ENCODE measurements around the gene MAP6D1.
"Not testable (repeated sequence)": the region's sequence is repeated elsewhere in the genome, so short reads cannot be mapped to it uniquely, and the experiment has no call there.

MAP6D1 gene

DNA sequence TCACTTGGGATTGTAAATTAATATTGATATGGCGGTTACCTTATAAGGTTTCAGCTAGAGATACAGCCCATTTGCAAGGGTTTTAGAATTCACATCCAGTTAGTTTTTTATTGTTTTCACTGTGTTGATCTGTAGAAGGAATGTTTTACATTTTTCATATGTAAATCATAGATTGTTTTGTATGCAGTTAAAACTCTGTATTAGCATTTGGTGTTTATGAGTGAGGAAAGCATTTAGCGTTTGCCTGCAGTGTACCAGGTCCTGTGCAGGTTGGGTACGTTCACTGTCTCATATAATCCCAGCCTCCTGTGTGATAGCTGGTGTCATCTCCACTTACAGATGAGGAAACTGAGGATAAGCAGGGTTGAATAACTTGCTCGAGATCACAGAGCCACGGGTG is 23.8 kb downstream of the MAP6D1 start:
- in situ Hi-C loops (cut with MboI; ENCODE audit: low sequenced_read_pairs): no loop called here

GRCh38 chr3:183800243-183800863 is 25.0 kb downstream of the MAP6D1 start:
- in situ Hi-C loops (cut with MboI; ENCODE audit: low sequenced_read_pairs): no loop called here

DNA sequence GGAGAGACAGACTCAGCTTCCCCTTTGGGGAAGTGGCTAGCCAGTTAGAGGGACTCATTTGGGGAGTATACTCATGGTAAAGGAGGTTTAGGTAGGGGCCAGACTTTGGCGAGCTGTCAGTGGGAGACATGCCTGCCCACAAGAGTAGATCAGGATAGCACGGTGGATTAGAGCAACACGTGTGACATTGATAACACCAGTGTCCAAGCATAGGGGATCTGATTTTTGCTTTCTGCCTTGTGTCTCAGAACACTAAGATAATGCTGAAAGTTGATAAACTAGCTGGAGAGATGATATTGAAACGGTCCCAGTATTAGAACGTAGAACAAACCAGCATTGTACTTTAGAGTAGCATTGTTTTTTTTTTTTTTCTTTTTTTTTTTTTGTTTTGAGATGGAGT is 25.9 kb downstream of the MAP6D1 start:
- in situ Hi-C loops (cut with MboI; ENCODE audit: low sequenced_read_pairs): no loop called here

DNA sequence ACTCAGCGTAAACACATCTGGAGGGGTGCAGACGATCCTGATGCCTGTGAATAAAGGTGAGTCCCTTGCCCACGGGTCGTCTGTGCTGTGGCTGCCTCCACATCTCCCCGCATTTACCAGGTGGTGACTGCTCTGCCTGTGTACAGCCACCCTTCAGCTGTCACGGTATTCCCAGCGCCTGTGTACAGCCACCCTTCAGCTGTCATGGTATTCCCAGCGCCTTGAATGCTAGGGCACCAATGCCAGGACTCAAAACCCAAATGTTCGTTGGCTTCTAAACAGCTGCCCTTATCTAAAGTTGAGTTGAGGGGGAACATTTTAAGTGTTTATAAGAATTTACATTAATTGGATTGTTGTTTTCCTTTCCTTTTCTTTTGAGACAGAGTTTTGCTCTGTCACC is 27.4 kb downstream of the MAP6D1 start:
- in situ Hi-C loops (cut with MboI; ENCODE audit: low sequenced_read_pairs): no loop called here

DNA sequence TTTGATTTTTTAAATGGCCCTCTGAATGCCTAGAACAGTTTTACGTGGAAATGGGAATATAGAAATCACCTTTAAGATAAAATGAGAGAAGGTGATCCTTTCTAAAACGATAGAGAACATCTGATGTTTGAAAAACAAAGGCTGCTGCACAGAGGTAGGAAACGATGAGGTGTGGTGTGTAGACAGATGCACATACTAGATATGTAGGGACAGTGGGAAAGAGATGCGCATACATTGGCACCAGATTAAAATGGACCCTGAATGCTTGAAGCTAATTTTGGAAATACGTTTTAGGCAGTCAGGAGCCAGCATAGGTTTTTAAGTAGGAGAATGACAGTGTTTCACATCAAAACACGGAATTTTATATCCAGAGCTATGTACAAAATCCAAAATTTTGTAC is 29.0 kb downstream of the MAP6D1 start:
- in situ Hi-C loops (cut with MboI; ENCODE audit: low sequenced_read_pairs): no loop called here

- in situ Hi-C loops (cut with MboI; ENCODE audit: low sequenced_read_pairs): no loop called here
Observed at GRCh38 chr3:183794452-183794851, 30.9 kb downstream of the MAP6D1 start.

- in situ Hi-C loops (cut with MboI; ENCODE audit: low sequenced_read_pairs): no loop called here
Observed at GRCh38 chr3:183792976-183793375, 32.4 kb downstream of the MAP6D1 start.

DNA sequence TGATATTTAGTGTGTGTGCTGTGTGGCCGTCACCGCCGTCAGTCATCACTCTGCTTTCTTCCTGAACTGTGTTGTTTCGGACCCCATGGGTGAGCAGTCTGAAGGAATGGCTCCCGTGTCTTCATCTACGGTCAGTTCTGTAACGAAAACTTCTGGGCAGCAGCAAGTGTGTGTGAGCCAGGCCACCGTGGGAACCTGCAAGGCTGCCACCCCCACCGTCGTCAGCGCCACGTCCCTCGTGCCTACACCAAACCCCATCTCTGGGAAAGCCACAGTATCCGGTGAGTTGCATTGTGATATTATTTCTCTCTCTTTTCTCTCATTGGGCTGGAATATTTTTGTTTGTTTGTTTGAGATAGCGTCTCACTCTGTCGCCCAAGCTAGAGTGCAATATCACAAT is 34.7 kb downstream of the MAP6D1 start:
- in situ Hi-C loops (cut with MboI; ENCODE audit: low sequenced_read_pairs): no loop called here

DNA sequence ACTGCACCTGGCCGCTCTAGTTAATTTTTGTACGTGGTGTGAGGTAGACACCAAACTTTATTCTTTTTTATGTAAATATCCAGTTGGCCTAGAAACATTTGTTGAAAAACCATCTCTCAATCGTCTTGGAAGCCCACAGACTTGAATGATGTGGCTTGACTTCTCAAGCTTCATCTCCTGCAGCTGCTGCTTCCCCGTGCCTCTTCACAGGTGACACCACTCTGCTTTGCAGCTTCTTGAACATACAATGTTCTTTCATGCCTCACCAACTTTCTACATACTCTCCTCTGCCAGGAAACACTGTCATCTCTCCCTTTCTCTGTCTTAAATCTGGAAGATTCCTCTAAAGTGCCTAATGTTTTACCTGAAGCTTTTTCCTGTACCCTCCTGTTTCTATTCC is 35.6 kb downstream of the MAP6D1 start:
- in situ Hi-C loops (cut with MboI; ENCODE audit: low sequenced_read_pairs): no loop called here

GRCh38 chr3:183784503-183784902 is 40.9 kb downstream of the MAP6D1 start:
- in situ Hi-C loops (cut with MboI; ENCODE audit: low sequenced_read_pairs): not testable (repeated sequence)

DNA sequence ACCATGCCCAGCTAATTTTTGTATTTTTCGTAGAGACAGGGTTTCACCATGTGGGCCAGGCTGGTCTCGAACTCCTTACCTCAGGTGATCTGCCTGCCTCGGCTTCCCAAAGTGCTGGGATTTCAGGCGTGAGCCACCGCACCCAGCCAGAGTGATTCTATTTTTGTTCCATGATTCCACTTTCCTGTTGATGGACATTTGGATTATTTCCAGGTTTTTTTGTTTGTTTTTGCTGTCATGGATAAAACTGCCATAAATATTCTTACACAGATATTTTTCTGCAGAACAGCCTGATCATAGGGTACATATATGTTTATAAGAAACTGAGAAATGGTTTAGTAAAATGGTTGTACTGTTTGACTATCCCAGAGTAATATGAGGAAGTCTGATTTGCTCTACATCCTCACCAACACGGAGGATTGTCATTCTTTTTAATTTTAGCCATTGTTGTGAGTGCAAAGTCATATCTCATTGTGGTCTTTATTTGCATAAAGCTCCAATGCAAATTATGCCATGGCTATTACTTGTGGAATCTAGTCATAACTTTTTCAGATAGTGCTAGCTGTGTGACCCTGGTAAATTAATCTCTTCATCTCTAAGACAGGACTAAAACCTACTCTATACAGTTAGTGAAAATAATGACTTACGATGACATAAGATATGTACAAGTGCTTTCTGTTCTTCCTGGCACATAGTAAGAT is 42.7 kb downstream of the MAP6D1 start:
- in situ Hi-C loops (cut with MboI; ENCODE audit: low sequenced_read_pairs): no loop called here

GRCh38 chr3:183781246-183781645 is 44.1 kb downstream of the MAP6D1 start:
- in situ Hi-C loops (cut with MboI; ENCODE audit: low sequenced_read_pairs): no loop called here

DNA sequence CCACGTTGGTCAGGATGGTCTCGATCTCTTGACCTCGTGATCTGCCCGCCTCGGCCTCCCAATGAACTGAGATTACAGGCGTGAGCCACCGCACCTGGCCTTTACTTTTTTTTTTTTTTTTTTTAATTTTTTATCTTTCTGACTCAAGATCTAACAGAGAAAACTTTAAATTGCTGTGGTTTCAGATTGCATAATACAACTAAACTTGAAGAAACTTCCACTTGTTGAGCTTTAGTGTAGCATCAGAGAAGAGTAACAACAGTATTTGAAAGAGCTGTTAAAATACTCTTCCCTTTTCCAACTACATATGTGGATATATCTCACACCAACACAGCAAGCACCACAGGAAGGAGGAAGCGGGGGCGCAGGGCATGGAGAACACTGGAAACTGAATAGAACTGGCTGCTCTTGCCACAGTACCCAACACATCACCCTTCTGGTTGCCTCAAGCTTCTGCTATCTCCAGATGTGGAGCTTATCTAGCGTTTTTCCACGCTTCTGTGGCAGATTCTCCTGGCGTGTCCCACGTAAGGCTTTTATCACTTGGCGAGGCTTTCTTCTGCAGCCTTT is 45.4 kb downstream of the MAP6D1 start:
- in situ Hi-C loops (cut with MboI; ENCODE audit: low sequenced_read_pairs): no loop called here

DNA sequence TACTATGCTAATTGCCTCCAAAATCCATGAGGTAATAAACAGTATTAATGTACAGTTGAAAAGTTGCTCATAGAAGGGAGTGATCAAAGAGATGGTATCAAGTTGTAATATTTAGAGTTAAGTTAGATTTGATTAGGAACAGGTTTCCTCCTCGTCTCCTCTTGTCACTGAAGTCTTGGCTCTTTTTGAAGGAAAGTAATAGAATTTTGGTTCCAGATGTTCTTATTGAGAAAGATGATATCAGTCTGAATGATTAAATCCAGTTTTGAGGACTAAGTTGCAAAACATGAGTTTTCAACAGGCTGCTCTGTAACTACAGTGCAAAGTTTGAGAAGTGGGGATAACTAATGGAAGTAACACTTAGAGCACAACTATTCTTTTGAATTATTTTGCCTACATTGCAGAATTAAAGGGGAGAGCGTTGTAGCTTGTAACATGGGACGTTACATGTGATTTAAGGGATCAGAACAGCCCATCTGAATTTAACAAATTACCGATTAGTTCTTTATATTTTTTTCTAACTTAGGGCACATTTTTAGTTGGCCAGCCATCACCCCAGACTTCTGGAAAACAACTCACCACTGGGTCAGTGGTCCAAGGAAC is 48.3 kb downstream of the MAP6D1 start:
- in situ Hi-C loops (cut with MboI; ENCODE audit: low sequenced_read_pairs): no loop called here

DNA sequence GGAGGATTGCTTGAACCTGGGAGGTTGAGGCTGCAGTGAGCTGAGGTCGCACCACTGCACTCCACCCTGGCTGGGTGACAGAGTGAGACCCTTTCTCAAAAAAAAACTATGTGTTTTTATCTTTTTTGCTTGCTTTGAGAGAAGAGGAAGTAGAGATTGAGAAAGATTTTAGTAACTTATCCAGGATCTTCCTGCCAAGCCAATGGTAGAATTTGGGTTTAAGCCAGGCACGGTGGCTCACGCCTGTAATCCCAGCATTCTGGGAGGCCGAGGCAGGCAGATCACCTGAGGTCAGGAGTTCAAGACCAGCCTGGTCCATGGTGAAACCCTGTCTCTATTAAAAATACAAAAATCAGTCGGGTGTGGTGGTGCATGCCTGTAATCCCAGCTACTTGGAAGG is 48.9 kb downstream of the MAP6D1 start:
- in situ Hi-C loops (cut with MboI; ENCODE audit: low sequenced_read_pairs): not testable (repeated sequence)

DNA sequence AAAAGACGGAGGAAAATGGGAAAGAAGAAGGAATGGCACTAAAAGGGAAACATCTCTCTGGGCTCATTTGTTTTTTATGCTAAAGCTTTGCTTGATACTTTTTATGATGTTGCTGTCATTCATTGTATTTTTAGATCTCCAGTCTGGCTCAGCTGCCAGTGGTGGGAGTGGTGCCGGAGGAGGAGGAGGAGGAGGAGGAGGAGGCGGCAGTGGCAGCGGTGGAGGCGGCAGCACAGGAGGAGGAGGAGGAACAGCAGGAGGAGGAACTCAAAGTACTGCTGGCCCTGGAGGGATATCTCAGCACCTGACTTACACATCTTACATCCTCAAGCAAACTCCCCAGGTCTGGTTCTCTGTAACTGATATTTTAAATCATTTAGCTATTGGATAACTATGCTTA is 49.6 kb downstream of the MAP6D1 start:
- in situ Hi-C loops (cut with MboI; ENCODE audit: low sequenced_read_pairs): no loop called here

- in situ Hi-C loops (cut with MboI; ENCODE audit: low sequenced_read_pairs): no loop called here
Observed at GRCh38 chr3:183774631-183775030, 50.7 kb downstream of the MAP6D1 start.

DNA sequence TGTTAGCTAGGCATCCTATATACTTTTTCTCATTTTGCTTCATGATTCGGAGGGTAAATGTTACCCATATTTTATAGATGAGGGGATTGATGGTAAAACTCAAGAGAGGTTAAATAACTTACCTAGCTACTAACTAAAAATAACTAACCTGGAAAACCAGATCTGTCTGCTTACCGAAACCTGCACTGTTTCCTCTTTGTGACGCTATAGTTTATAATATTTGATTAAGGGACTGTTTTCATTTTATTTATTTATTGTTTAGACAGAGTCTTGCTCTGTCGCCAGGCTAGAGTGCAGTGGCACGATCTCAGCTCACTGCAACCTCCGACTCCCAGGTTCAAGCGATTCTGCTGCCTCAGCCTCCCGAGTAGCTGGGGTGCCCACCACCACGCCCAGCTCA is 55.9 kb downstream of the MAP6D1 start:
- in situ Hi-C loops (cut with MboI; ENCODE audit: low sequenced_read_pairs): loop anchor here (10.0 kb wide), 1 partner anchor 295 kb away; no protein-coding TSS in a partner anchor

DNA sequence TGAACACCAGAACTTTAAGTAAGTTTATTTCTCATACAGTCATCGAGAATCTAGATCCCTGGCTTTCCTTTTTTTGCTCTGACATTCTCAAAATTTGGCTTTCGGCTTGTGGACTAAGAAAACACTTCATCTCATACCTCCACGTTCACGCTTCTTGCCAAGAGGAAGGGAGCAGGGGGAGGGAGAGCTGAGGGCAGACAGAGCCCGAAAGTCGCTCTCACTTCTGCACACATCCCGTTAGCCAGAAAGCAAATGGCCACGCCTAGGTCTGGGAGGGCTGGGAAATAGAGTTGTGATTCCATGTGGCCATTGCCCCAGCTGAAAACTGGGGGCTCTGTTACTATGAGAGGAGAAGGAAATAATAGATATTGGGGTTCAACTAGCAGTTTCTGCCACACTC is 57.3 kb downstream of the MAP6D1 start:
- in situ Hi-C loops (cut with MboI; ENCODE audit: low sequenced_read_pairs): loop anchor here (10.0 kb wide), 1 partner anchor 293 kb away; no protein-coding TSS in a partner anchor

DNA sequence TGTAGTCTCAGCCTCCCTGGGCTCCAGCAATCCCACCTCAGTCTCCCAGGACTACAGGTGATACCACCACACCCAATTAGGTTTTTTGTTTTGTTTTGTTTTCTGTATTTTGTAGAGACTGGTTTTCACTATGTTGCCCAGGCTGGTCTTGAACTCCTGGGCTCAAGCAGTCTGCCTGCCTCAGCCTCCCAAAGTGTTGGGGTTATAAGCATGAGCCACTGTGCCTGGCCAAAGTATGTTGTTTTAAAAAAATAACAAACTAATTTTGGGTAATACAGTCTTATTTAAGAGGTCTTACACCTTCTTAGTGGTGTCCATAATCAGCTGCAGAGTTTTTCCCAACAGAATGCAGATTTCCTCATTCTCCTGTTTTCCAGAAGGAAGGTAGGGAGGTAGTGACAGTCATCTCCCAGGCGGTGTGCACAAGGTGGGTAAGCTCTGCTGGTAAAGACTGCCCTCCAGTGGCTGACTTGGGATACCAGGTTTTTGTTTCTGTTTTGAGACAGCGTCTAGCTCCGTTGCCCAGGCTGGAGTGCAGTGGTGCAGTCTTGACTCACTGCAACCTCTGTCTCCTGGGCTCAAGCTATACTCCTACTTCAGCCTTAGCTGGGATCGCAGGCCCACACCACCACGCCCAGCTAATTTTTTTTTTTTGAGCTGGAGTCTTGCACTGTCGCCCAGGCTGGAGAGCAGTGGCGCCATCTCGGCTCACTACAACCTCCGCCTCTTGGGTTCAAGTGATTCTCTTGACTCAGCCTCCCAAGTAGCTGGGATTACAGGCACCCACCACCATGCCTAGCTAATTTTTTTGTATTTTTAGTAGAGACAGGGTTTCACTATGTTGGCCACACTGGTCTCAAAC is 58.4 kb downstream of the MAP6D1 start:
- in situ Hi-C loops (cut with MboI; ENCODE audit: low sequenced_read_pairs): loop anchor here (10.0 kb wide), 1 partner anchor 292 kb away; no protein-coding TSS in a partner anchor

DNA sequence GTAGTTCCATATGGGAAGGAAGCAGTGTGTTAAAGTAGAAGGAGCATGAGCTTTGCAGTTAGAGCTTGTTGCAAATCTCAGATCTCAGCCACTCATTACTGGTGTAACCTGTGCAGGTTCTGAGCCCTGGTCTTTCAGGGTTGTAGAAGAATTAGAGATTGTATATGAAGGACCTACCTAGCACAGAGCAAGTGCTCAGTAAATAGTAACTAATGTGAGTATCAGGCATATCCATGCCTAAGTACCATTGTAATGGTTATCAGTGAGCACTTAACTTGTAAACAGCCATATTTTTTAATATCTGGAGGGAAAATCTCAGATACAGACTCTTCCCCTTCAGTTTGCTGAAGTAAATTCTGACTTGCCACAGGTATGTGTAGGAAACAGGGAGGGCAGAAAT is 59.3 kb downstream of the MAP6D1 start:
- in situ Hi-C loops (cut with MboI; ENCODE audit: low sequenced_read_pairs): loop anchor here (10.0 kb wide), 1 partner anchor 291 kb away; no protein-coding TSS in a partner anchor
